GM18868 (cell line): ENCODE results near the gene DMRTB1.

Source experiments
- ATAC-seq: cut with Tn5 transposase; IDR thresholded peaks from one replicate; pipeline ENCODE4 v1.9.1; 2021; ENCODE audit warnings: mild to moderate bottlenecking, moderate library complexity; ENCODE audit not compliant: unreplicated experiment

DMRTB1 gene

GRCh38 chr1:53462769-53463501 lies 3.7 kb downstream of the DMRTB1 start:
- no peak for ATAC-seq

- ATAC-seq = no peak
Measured at GRCh38 chr1:53463961-53464899, 5.0 kb downstream of the DMRTB1 start.

GRCh38 chr1:53465023-53465957 lies 6.1 kb downstream of the DMRTB1 start:
- no peak for ATAC-seq

- no peak for ATAC-seq
Measured at GRCh38 chr1:53467391-53467790, 8.2 kb downstream of the DMRTB1 start.

- no peak for ATAC-seq
Measured at GRCh38 chr1:53468374-53468773, 9.2 kb downstream of the DMRTB1 start.

- no peak for ATAC-seq
Measured at GRCh38 chr1:53469373-53469772, 10.2 kb downstream of the DMRTB1 start.

GRCh38 chr1:53470155-53470554 lies 11.0 kb downstream of the DMRTB1 start:
- no peak for ATAC-seq

- ATAC-seq = no peak
Measured at GRCh38 chr1:53470584-53470983, 11.4 kb downstream of the DMRTB1 start.

GRCh38 chr1:53471000-53471399 lies 11.8 kb downstream of the DMRTB1 start:
- ATAC-seq = no peak

- ATAC-seq = no peak
Measured at GRCh38 chr1:53473463-53473862, 14.3 kb downstream of the DMRTB1 start.

- ATAC-seq = no peak
Measured at GRCh38 chr1:53475664-53476063, 16.5 kb downstream of the DMRTB1 start.

- no peak for ATAC-seq
Measured at GRCh38 chr1:53476579-53476978, 17.4 kb downstream of the DMRTB1 start.

- ATAC-seq = no peak
Measured at GRCh38 chr1:53477651-53478501, 18.7 kb downstream of the DMRTB1 start.

GRCh38 chr1:53478502-53478818 lies 19.3 kb downstream of the DMRTB1 start:
- no peak for ATAC-seq

GRCh38 chr1:53480678-53481077 lies 21.5 kb downstream of the DMRTB1 start:
- no peak for ATAC-seq

- no peak for ATAC-seq
Measured at GRCh38 chr1:53481456-53481855, 22.3 kb downstream of the DMRTB1 start.

GRCh38 chr1:53482441-53483153 lies 23.4 kb downstream of the DMRTB1 start:
- ATAC-seq = no peak

GRCh38 chr1:53483170-53483569 lies 24.0 kb downstream of the DMRTB1 start:
- no peak for ATAC-seq

- no peak for ATAC-seq
Measured at GRCh38 chr1:53483656-53484055, 24.5 kb downstream of the DMRTB1 start.
